RWPE2 (cell line): ENCODE measurements around the gene IRF1.

Experiments used
- ATAC-seq: fragments of 200-7000 bp; cut with Tn5 transposase; 3 replicates; pipeline ENCODE4 v1.9.1; 2021; ENCODE audit warnings: low read depth
- DNase-seq: peaks from one replicate; pipeline ENCODE4 v3.0.0-alpha.2; 2020; ENCODE audit warnings: low spot score
- H3K27ac ChIP-seq: fragments of 450-650 bp; 2 replicates; pipeline ENCODE4 v1.5.1; 2017; ENCODE audit warnings: mild to moderate bottlenecking; ENCODE audit not compliant: poor library complexity, severe bottlenecking
- H3K27me3 ChIP-seq: fragments of 250-450 bp; sonication (Bioruptor Pico); 2 replicates; pipeline ENCODE4 v1.5.1; 2021; ENCODE audit warnings: mild to moderate bottlenecking, moderate library complexity; ENCODE audit not compliant: insufficient read depth, poor library complexity, severe bottlenecking
- H3K36me3 ChIP-seq: fragments of 250-450 bp; sonication (Bioruptor Pico); 2 replicates; pipeline ENCODE4 v1.5.1; 2020; ENCODE audit warnings: low read depth, mild to moderate bottlenecking, moderate library complexity
- H3K4me1 ChIP-seq: fragments of 250-450 bp; sonication (Bioruptor Pico); 2 replicates; pipeline ENCODE4 v1.5.1; 2021; ENCODE audit warnings: mild to moderate bottlenecking, moderate library complexity; ENCODE audit not compliant: insufficient read depth, poor library complexity, severe bottlenecking
- H3K4me3 ChIP-seq: fragments of 250-450 bp; sonication (Bioruptor Pico); 2 replicates; pipeline ENCODE4 v1.5.1; 2021; ENCODE audit warnings: mild to moderate bottlenecking, moderate library complexity; ENCODE audit not compliant: severe bottlenecking
- H3K9me3 ChIP-seq: fragments of 250-450 bp; sonication (Bioruptor Pico); 2 replicates; pipeline ENCODE4 v1.5.1; 2021; ENCODE audit warnings: mild to moderate bottlenecking, moderate library complexity; ENCODE audit not compliant: severe bottlenecking
- CTCF ChIP-seq: fragments of 450-650 bp; IDR thresholded peaks from one replicate; pipeline ENCODE4 v1.5.1; 2017; ENCODE audit warnings: mild to moderate bottlenecking, moderate library complexity; ENCODE audit not compliant: poor library complexity, severe bottlenecking

Gene IRF1

GRCh38 chr5:132456987-132457361, 33.6 kb downstream of the IRF1 start:
- Histone ChIP-seq H3K4me3 (no peak overlapping the region), H3K36me3 (no peaks in the 10 kb centered on the region), H3K4me1 (peaks cover 34% of the 10 kb centered on the region), H3K27ac (peak overlapping the region; percentile 58), H3K27me3 (no peaks in the 10 kb centered on the region), H3K9me3 (no peaks in the 10 kb centered on the region)
- no peak; the same call in 2 of the 3 replicates for ATAC-seq
- no peak for TF ChIP-seq CTCF
- DNase-seq, result no peak

- H3K27ac ChIP-seq, result peak overlapping the region; percentile 58
- H3K9me3 ChIP-seq, result no peaks in the 10 kb centered on the region
- H3K36me3 ChIP-seq, result no peaks in the 10 kb centered on the region
- DNase-seq (no peak), ATAC-seq (no peak)
- TF ChIP-seq CTCF, result no peak
- no peak overlapping the region for H3K4me3 ChIP-seq
- peaks cover 39% of the 10 kb centered on the region for H3K4me1 ChIP-seq
- H3K27me3 ChIP-seq, result no peaks in the 10 kb centered on the region
Measured at GRCh38 chr5:132456296-132456986, 34.1 kb downstream of the IRF1 start.

- ATAC-seq (no peak), DNase-seq (no peak)
- H3K4me3 ChIP-seq, result no peak overlapping the region
- no peaks in the 10 kb centered on the region for H3K9me3 ChIP-seq
- TF ChIP-seq CTCF, result no peak
- no peak overlapping the region for H3K27ac ChIP-seq
- H3K36me3 ChIP-seq, result no peaks in the 10 kb centered on the region
- no peaks in the 10 kb centered on the region for H3K27me3 ChIP-seq
- peaks cover 47% of the 10 kb centered on the region for H3K4me1 ChIP-seq
Measured at GRCh38 chr5:132455614-132456115, 34.9 kb downstream of the IRF1 start.

GRCh38 chr5:132454361-132454760, 36.2 kb downstream of the IRF1 start:
- Histone ChIP-seq H3K9me3 (no peaks in the 10 kb centered on the region), H3K4me1 (peaks cover 49% of the 10 kb centered on the region), H3K27ac (no peak overlapping the region), H3K4me3 (no peak overlapping the region), H3K36me3 (no peaks in the 10 kb centered on the region), H3K27me3 (no peaks in the 10 kb centered on the region)
- ATAC-seq, result no peak
- no peak for TF ChIP-seq CTCF
- no peak for DNase-seq

- Histone ChIP-seq H3K27ac (peak overlapping the region; percentile 58), H3K4me1 (peaks cover 25% of the 10 kb centered on the region), H3K9me3 (no peaks in the 10 kb centered on the region), H3K36me3 (no peaks in the 10 kb centered on the region), H3K4me3 (no peak overlapping the region), H3K27me3 (no peaks in the 10 kb centered on the region)
- DNase-seq (no peak), ATAC-seq (peak; percentile 73)
- no peak for TF ChIP-seq CTCF
Measured at GRCh38 chr5:132451387-132451786, 39.2 kb downstream of the IRF1 start.
